ENCODE measurements around the gene FSIP1.

DNA sequence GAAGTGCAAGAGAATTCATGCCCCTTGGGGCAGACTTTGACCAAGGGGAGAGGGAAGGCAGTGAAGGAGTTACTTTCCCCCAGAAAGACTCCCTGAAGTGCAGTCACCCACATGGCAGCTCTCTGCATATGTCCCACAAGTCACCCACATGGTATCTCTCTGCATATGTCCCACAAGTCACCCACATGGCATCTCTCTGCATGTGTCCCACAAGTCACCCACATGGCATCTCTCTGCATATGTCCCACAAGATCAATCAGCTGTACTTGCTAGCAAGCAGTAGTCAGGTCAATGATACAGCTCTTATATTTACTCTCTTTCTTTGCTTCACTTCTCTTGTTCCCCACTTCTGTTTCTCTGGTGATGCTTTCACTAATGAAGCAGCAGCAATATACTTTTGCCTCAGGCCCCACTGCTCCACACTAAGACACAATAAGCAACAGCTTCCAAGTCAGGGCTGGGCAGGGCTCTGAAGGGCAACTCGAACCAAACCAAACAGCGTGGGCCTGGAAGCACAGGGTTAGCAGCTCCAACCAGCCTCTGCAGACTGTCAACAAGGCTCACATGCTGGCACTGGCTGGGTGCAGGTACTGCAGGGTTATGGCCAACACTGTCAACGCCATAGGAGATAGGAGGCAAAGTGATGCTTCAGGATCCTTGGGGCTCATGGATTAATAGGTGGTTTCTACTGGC lies 155.0 kb downstream of the FSIP1 start:
- TF ChIP-seq, protein P1, sequence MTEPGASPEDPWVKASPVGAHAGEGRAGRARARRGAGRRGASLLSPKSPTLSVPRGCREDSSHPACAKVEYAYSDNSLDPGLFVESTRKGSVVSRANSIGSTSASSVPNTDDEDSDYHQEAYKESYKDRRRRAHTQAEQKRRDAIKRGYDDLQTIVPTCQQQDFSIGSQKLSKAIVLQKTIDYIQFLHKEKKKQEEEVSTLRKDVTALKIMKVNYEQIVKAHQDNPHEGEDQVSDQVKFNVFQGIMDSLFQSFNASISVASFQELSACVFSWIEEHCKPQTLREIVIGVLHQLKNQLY (CRISPR knock-in tag; IDR thresholded peaks at IDR 0.05), result no peak
- TF ChIP-seq, protein P2, sequence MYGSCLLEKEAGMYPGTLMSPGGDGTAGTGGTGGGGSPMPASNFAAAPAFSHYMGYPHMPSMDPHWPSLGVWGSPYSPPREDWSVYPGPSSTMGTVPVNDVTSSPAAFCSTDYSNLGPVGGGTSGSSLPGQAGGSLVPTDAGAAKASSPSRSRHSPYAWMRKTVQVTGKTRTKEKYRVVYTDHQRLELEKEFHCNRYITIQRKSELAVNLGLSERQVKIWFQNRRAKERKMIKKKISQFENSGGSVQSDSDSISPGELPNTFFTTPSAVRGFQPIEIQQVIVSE (CRISPR knock-in tag; IDR thresholded peaks at IDR 0.05; ENCODE audit: borderline replicate concordance), result no peak
- TF ChIP-seq, protein P3, sequence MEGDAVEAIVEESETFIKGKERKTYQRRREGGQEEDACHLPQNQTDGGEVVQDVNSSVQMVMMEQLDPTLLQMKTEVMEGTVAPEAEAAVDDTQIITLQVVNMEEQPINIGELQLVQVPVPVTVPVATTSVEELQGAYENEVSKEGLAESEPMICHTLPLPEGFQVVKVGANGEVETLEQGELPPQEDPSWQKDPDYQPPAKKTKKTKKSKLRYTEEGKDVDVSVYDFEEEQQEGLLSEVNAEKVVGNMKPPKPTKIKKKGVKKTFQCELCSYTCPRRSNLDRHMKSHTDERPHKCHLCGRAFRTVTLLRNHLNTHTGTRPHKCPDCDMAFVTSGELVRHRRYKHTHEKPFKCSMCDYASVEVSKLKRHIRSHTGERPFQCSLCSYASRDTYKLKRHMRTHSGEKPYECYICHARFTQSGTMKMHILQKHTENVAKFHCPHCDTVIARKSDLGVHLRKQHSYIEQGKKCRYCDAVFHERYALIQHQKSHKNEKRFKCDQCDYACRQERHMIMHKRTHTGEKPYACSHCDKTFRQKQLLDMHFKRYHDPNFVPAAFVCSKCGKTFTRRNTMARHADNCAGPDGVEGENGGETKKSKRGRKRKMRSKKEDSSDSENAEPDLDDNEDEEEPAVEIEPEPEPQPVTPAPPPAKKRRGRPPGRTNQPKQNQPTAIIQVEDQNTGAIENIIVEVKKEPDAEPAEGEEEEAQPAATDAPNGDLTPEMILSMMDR (IDR thresholded peaks at IDR 0.05), result no peak
- TF ChIP-seq, protein P4, sequence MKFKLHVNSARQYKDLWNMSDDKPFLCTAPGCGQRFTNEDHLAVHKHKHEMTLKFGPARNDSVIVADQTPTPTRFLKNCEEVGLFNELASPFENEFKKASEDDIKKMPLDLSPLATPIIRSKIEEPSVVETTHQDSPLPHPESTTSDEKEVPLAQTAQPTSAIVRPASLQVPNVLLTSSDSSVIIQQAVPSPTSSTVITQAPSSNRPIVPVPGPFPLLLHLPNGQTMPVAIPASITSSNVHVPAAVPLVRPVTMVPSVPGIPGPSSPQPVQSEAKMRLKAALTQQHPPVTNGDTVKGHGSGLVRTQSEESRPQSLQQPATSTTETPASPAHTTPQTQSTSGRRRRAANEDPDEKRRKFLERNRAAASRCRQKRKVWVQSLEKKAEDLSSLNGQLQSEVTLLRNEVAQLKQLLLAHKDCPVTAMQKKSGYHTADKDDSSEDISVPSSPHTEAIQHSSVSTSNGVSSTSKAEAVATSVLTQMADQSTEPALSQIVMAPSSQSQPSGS (CRISPR knock-in tag; IDR thresholded peaks at IDR 0.05; ENCODE audit: borderline replicate concordance, low read depth), result no peak
- TF ChIP-seq SMAD4 (CRISPR knock-in tag; IDR thresholded peaks at IDR 0.05) (no peak), CREB1 (CRISPR knock-in tag; IDR thresholded peaks at IDR 0.05) (no peak), TEAD1 (CRISPR knock-in tag; IDR thresholded peaks at IDR 0.05) (no peak), ZBTB21 (CRISPR knock-in tag; IDR thresholded peaks at IDR 0.05; ENCODE audit: borderline replicate concordance) (no peak), CREM (CRISPR knock-in tag; IDR thresholded peaks at IDR 0.05) (no peak), SMAD3 (CRISPR knock-in tag; IDR thresholded peaks at IDR 0.05; ENCODE audit: borderline replicate concordance) (no peak), ZNF121 (CRISPR knock-in tag; IDR thresholded peaks at IDR 0.05) (no peak)
- TF ChIP-seq, protein P5, sequence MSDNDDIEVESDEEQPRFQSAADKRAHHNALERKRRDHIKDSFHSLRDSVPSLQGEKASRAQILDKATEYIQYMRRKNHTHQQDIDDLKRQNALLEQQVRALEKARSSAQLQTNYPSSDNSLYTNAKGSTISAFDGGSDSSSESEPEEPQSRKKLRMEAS (CRISPR knock-in tag; IDR thresholded peaks at IDR 0.05), result no peak
